Natural killer cell (primary cell): ENCODE data around the gene KCNJ16. TPM values are rescaled to one million over a fixed set of nuclear protein-coding genes. Genes with fewer than 3 reads are reported as not detected.

Experiments
- ATAC-seq, 3 donors: fragments of 150-1000 bp in 2 of 3; fragments of 200-7000 bp in 1 of 3; cut with Tn5 transposase; 1 replicate in 1 of 3; 2 replicates in 2 of 3; pipeline ENCODE4 v1.10.0; 2021; ENCODE audit warnings: mild to moderate bottlenecking in 2 of 3, moderate library complexity in 2 of 3
- DNase-seq, 2 donors: peaks; one replicate each; pipeline versions ENCODE4 v3.0.0 to v3.0.0-alpha.2; 2013 to 2021; ENCODE audit warnings: mixed read lengths in 1 of 2
- H3K27ac ChIP-seq: one replicate; pipeline ENCODE4 v1.5.1; 2013; ENCODE audit warnings: mild to moderate bottlenecking, low read length
- H3K27me3 ChIP-seq: one replicate; pipeline ENCODE4 v1.6.1; 2013; ENCODE audit warnings: low read length; ENCODE audit not compliant: control insufficient read depth, insufficient read depth
- H3K36me3 ChIP-seq: one replicate; pipeline ENCODE4 v1.6.1; 2013; ENCODE audit warnings: low read length; ENCODE audit not compliant: control insufficient read depth, insufficient read depth
- H3K4me1 ChIP-seq: one replicate; pipeline ENCODE4 v1.6.1; 2013; ENCODE audit warnings: low read length; ENCODE audit not compliant: control insufficient read depth, insufficient read depth
- H3K4me3 ChIP-seq: one replicate; pipeline ENCODE4 v1.5.1; 2013; ENCODE audit warnings: low read length
- H3K9me3 ChIP-seq: one replicate; pipeline ENCODE4 v1.6.1; 2013; ENCODE audit warnings: low read length; ENCODE audit not compliant: control insufficient read depth, insufficient read depth
- H3K27ac Mint-ChIP-seq, 2 donors: one replicate each; pipeline ENCODE4 v1.8.0; 2022; ENCODE audit warnings: mild to moderate bottlenecking in 2 of 2, mixed read lengths in 2 of 2, moderate library complexity in 1 of 2
- H3K27me3 Mint-ChIP-seq, 2 donors: one replicate each; pipeline ENCODE4 v1.8.0; 2022; ENCODE audit warnings: low read depth in 2 of 2, mixed read lengths in 2 of 2
- H3K36me3 Mint-ChIP-seq: one replicate; pipeline ENCODE4 v1.8.0; 2022; ENCODE audit warnings: mixed read lengths
- H3K4me1 Mint-ChIP-seq, 2 donors: one replicate each; pipeline ENCODE4 v1.8.0; 2022; ENCODE audit warnings: mixed read lengths in 2 of 2
- H3K4me3 Mint-ChIP-seq: one replicate; pipeline ENCODE4 v1.8.0; 2022; ENCODE audit warnings: mild to moderate bottlenecking, moderate library complexity, mixed read lengths
- H3K9me3 Mint-ChIP-seq, 2 donors: one replicate each; pipeline ENCODE4 v1.8.0; 2022; ENCODE audit warnings: mixed read lengths in 2 of 2
- CTCF ChIP-seq: fragments of 200-600 bp; IDR thresholded peaks from one replicate; pipeline ENCODE4 v1.8.0; 2022; ENCODE audit warnings: antibody characterized with exemption
- WGBS: methylation state at CpG from one replicate; pipeline ENCODE4 v1.1.7; 2013; ENCODE audit warnings: missing lambda C conversion rate; ENCODE audit not compliant: insufficient coverage; 5-methylcytosine and 5-hydroxymethylcytosine counted together
- intact Hi-C: fragments of 100-400 bp; cut with micrococcal nuclease; formaldehyde crosslinking; loops from one replicate; pipeline ENCODE4 v1.14.2; 2022
- total RNA-seq, 4 donors: library from RNA; stranded (reverse); fragments of 120-200 nt in 1 of 4; gene quantifications; one replicate each; pipeline versions ENCODE4 v1.2.3 to v1.2.4, GENCODE V29; 2013 to 2022

The KCNJ16 gene
- total RNA-seq, 3 donors from 2014 or later (not counting 1 experiment from before 2014, with no cell fraction given): not detected

DNA sequence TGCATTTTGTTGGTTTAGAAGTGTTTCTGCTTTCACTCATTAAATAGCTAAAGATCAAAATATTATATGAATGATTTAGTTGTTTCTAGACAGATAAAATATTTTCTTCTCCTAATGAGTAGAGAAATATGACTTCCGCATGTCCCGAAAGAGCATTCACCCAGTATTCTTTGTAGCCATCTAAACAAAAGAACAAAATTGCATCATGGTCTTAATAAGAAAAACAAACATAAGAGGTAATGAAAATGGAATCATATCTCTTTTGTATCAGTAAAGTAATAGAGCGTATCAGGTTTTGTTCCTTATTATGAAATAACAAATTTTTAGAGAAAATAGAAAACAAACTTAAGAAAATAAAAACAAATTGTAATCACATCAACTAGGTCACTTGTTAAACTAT is 78.2 kb downstream of the KCNJ16 start:
- H3K27ac Mint-ChIP-seq: no peak overlapping the region

GRCh38 chr17:70157151-70157550 is 82.1 kb downstream of the KCNJ16 start:
- Mint-ChIP-seq H3K4me3 (no peak overlapping the region), H3K27ac (no peak overlapping the region), H3K9me3 (no peaks in the 10 kb centered on the region), H3K36me3 (no peaks in the 10 kb centered on the region), H3K27me3 (no peaks in the 10 kb centered on the region), H3K4me1 (no peaks in the 10 kb centered on the region)
- Histone ChIP-seq H3K4me1 (no peaks in the 10 kb centered on the region), H3K4me3 (no peak overlapping the region), H3K9me3 (no peaks in the 10 kb centered on the region), H3K27me3 (no peaks in the 10 kb centered on the region), H3K36me3 (no peaks in the 10 kb centered on the region), H3K27ac (no peak overlapping the region)
- ATAC-seq (no peak), DNase-seq (no peak)
- WGBS: 87% methylated on average over 4 of the region's 4 CpGs
- intact Hi-C loops: no loop called here
- no peak for TF ChIP-seq CTCF

More for the DNA sequence above, 78.2 kb downstream of the KCNJ16 start:
- Mint-ChIP-seq H3K9me3 (no peaks in the 10 kb centered on the region), H3K4me1 (no peaks in the 10 kb centered on the region), H3K27me3 (no peaks in the 10 kb centered on the region), H3K4me3 (no peak overlapping the region), H3K36me3 (no peaks in the 10 kb centered on the region)
- H3K27ac ChIP-seq: no peak overlapping the region
- ATAC-seq: no peak
- H3K4me1 ChIP-seq: no peaks in the 10 kb centered on the region
- TF ChIP-seq CTCF: no peak
- no peaks in the 10 kb centered on the region for H3K27me3 ChIP-seq
- no peaks in the 10 kb centered on the region for H3K36me3 ChIP-seq
- no CpG with 5 or more reads among the region's 3 CpGs for WGBS
- no peak overlapping the region for H3K4me3 ChIP-seq
- intact Hi-C loops: no loop called here
- no peaks in the 10 kb centered on the region for H3K9me3 ChIP-seq
- DNase-seq: no peak

GRCh38 chr17:70158180-70158579 is 83.2 kb downstream of the KCNJ16 start:
- no peaks in the 10 kb centered on the region for H3K9me3 ChIP-seq
- H3K27ac ChIP-seq: no peak overlapping the region
- H3K27me3 ChIP-seq: no peaks in the 10 kb centered on the region
- Mint-ChIP-seq H3K27me3 (no peaks in the 10 kb centered on the region), H3K4me1 (no peaks in the 10 kb centered on the region), H3K36me3 (no peaks in the 10 kb centered on the region), H3K9me3 (no peaks in the 10 kb centered on the region), H3K4me3 (no peak overlapping the region), H3K27ac (no peak overlapping the region)
- intact Hi-C loops: no loop called here
- no peak for TF ChIP-seq CTCF
- DNase-seq (no peak), ATAC-seq (no peak)
- H3K4me3 ChIP-seq: no peak overlapping the region
- H3K36me3 ChIP-seq: no peaks in the 10 kb centered on the region
- H3K4me1 ChIP-seq: no peaks in the 10 kb centered on the region
- WGBS: 77% methylated on average over 4 of the region's 4 CpGs

DNA sequence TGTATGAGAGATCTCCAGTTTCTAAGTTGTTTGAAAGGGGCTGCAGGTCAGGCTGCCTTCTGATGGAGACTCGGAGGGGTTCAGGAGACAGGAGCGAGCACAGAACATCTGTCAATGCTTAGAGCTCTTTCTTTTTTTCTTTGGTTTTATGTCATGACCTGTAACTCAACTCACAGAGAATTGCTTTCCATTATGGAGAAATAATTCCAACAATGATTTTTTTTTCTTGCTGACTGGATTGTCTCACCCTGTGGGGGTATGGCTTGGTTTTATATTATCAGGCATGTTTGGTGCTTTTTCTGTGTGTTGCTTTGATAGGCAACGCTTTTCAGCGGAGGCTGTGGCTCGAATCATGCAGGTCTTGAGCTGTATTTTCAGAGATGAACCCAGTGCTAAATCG is 83.6 kb downstream of the KCNJ16 start:
- no peaks in the 10 kb centered on the region for H3K9me3 ChIP-seq
- intact Hi-C loops: no loop called here
- 87% methylated on average over 6 of the region's 6 CpGs for WGBS
- no peak for TF ChIP-seq CTCF
- Mint-ChIP-seq H3K9me3 (no peaks in the 10 kb centered on the region), H3K27ac (no peak overlapping the region), H3K36me3 (no peaks in the 10 kb centered on the region), H3K27me3 (no peaks in the 10 kb centered on the region), H3K4me3 (no peak overlapping the region), H3K4me1 (no peaks in the 10 kb centered on the region)
- ATAC-seq (no peak), DNase-seq (no peak)
- no peaks in the 10 kb centered on the region for H3K36me3 ChIP-seq
- no peak overlapping the region for H3K27ac ChIP-seq
- H3K27me3 ChIP-seq: no peaks in the 10 kb centered on the region
- no peak overlapping the region for H3K4me3 ChIP-seq
- no peaks in the 10 kb centered on the region for H3K4me1 ChIP-seq
